Esophagus (tissue), 2 donors: Measurements from ENCODE around the gene CRACR2B. TPM values are rescaled to one million over a fixed set of nuclear protein-coding genes. Genes with fewer than 3 reads are reported as not detected.

Experiments
- H3K27ac ChIP-seq, 2 donors: one replicate each; pipeline ENCODE4 v1.5.1; 2013; ENCODE audit warnings: low read depth in 2 of 2, mild to moderate bottlenecking in 2 of 2, inconsistent platforms in 1 of 2, low read length in 1 of 2, moderate library complexity in 1 of 2
- H3K27me3 ChIP-seq, 2 donors: one replicate each; pipeline ENCODE4 v1.6.1; 2013; ENCODE audit warnings: low read length in 2 of 2, control low read depth in 1 of 2, mild to moderate bottlenecking in 1 of 2; ENCODE audit not compliant: insufficient read depth in 2 of 2, control insufficient read depth in 1 of 2
- H3K36me3 ChIP-seq, 2 donors: one replicate each; pipeline ENCODE4 v1.6.1; 2013; ENCODE audit warnings: low read length in 1 of 2; ENCODE audit not compliant: control insufficient read depth in 2 of 2, insufficient read depth in 2 of 2
- H3K4me1 ChIP-seq, 2 donors: one replicate each; pipeline ENCODE4 v1.6.1; 2013; ENCODE audit warnings: low read length in 1 of 2; ENCODE audit not compliant: control insufficient read depth in 2 of 2, insufficient read depth in 2 of 2
- H3K4me3 ChIP-seq, 2 donors: one replicate each; pipeline ENCODE4 v1.5.1; 2013; ENCODE audit warnings: low read length in 2 of 2, mild to moderate bottlenecking in 2 of 2, low read depth in 1 of 2, moderate library complexity in 1 of 2
- H3K9me3 ChIP-seq, 2 donors: one replicate each; pipeline ENCODE4 v1.6.1; 2013; ENCODE audit warnings: mild to moderate bottlenecking in 2 of 2, low read depth in 1 of 2, low read length in 1 of 2, moderate library complexity in 1 of 2; ENCODE audit not compliant: control insufficient read depth in 2 of 2, insufficient read depth in 1 of 2
- WGBS, 2 donors: extraction: QIAGEN DNeasy Blood & Tissue Kit; methylation state at CpG; one replicate each; pipeline ENCODE4 v1.1.7; 2013; 5-methylcytosine and 5-hydroxymethylcytosine counted together
- polyA plus RNA-seq, 2 donors: library from polyadenylated mRNA; stranded (reverse); fragments of 200-250 nt; gene quantifications; one replicate each; pipeline ENCODE4 v1.2.3, GENCODE V29; 2013
- donor health status: healthy with polysubstance abuse.
- donor health status: Bipolar disorder and iron deficiency.

Gene CRACR2B
- polyA plus RNA-seq, 2 donors: 3.2 to 5.3 TPM

GRCh38 chr11:825366-826226 lies 2.1 kb upstream of the CRACR2B start:
- peaks cover 4 to 27% of the 10 kb centered on the region in 2 donors for H3K36me3 ChIP-seq
- H3K4me1 ChIP-seq: peaks cover 28 to 50% of the 10 kb centered on the region in 2 donors
- H3K9me3 ChIP-seq: no peaks in the 10 kb centered on the region
- 50 to 67% methylated on average over 12 of the region's 12 CpGs for WGBS, 2 donors
- H3K27me3 ChIP-seq: peaks cover 0 to 4% of the 10 kb centered on the region in 2 donors
- H3K4me3 ChIP-seq: no peak overlapping the region
- no peak overlapping the region for H3K27ac ChIP-seq

- Histone ChIP-seq H3K36me3 (peaks cover 4 to 27% of the 10 kb centered on the region in 2 donors), H3K4me1 (peaks cover 23 to 48% of the 10 kb centered on the region in 2 donors), H3K27me3 (peaks cover 0 to 4% of the 10 kb centered on the region in 2 donors), H3K27ac (no peak overlapping the region), H3K4me3 (no peak overlapping the region), H3K9me3 (no peaks in the 10 kb centered on the region)
- 66 to 73% methylated on average over 9 of the region's 9 CpGs for WGBS, 2 donors
Measured at GRCh38 chr11:826227-826621, 1.5 kb upstream of the CRACR2B start.

GRCh38 chr11:826836-827145 lies 928 bp upstream of the CRACR2B start:
- Histone ChIP-seq H3K9me3 (no peaks in the 10 kb centered on the region), H3K4me3 (peak overlapping the region; percentile 42 to 45), H3K36me3 (peaks cover 4 to 27% of the 10 kb centered on the region in 2 donors), H3K27ac (peak overlapping the region; percentile 8 to 37), H3K4me1 (peaks cover 18 to 48% of the 10 kb centered on the region in 2 donors), H3K27me3 (peaks cover 0 to 4% of the 10 kb centered on the region in 2 donors)
- WGBS, 2 donors: 2% methylated on average over 22 of the region's 22 CpGs

DNA sequence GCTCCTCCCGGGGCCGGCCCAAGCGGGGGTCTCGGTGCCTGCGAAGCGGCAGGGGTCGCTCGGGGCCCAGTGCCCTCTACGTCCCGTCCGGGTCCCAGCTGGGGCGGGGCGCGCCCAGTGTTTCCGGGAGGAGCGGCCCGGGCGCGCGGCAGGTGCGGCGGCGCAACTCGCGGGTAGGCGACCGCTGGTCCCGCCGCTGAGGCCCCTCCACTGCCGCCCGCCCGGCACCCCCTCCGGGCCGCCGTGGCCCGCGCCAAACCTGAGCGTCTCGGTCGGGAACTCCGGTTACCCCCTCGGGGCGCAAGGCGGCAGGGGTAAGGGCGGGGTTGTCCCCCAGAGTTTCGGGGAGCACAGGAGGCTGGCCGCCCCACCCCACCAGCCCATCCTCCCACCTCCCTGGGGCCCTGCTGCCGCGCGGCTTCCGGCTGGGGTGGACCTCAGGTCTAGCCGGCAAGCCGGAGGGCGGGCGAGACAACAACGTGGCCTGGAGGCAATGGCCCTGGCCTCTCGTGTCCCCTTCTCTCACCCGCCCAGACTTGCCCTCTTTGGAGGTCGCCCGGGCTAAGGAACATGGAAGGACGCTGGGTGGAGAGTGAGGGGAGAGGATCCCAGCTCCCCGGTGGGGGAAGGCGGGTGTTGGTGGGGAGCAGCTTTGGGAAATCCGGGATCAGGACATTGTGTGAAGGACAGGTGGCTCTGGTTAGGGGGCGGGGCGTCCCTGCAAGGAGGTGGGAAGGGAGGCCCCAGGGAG lies 398 bp upstream of the CRACR2B start:
- Histone ChIP-seq H3K27ac (peak overlapping the region; percentile 8 to 37), H3K4me3 (peak overlapping the region; percentile 42 to 45), H3K36me3 (peaks cover 3 to 27% of the 10 kb centered on the region in 2 donors), H3K27me3 (peaks cover 0 to 4% of the 10 kb centered on the region in 2 donors), H3K9me3 (no peaks in the 10 kb centered on the region), H3K4me1 (peaks cover 21 to 51% of the 10 kb centered on the region in 2 donors)
- WGBS, 2 donors: 5 to 7% methylated on average over 35 to 66 of the region's 66 CpGs

DNA sequence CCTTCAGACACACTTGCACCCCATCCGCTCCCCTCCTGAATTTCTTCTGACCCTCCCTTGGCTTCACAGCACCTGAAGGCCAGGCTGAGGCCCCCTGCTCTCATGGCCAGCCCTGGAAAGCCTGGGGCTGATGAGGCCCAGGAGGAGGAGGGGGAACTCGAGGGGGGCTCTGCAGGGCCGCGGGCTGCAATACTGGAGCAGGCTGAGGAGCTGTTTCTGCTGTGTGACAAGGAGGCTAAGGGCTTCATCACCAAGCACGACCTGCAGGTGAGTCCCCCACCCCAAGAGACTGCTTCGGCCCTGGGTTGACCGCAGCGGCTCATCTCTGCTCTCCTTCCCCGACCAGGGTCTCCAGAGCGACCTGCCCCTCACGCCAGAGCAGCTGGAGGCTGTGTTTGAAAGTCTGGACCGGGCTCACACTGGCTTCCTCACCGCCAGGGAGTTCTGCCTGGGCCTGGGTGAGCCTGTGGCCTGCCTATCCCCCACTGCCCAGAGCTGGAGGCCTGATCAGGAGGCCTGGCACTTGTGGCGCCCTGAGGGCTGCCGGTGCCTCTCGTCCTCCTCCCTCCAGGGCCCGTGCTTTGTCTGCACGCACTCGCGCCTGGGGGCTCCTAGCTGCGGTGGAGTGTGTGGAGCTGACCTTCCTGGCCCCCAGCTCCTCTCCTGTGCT lies 922 bp downstream of the CRACR2B start:
- 65 to 67% methylated on average over 21 of the region's 21 CpGs for WGBS, 2 donors
- Histone ChIP-seq H3K36me3 (peaks cover 0 to 20% of the 10 kb centered on the region in 2 donors), H3K27me3 (peaks cover 0 to 4% of the 10 kb centered on the region in 2 donors), H3K27ac (peak overlapping the region in 1 of 2 donors; percentile 21), H3K4me3 (no peak overlapping the region), H3K9me3 (no peaks in the 10 kb centered on the region), H3K4me1 (peaks cover 21 to 53% of the 10 kb centered on the region in 2 donors)

- no peaks in the 10 kb centered on the region for H3K9me3 ChIP-seq
- peaks cover 0 to 4% of the 10 kb centered on the region in 2 donors for H3K27me3 ChIP-seq
- H3K36me3 ChIP-seq: peaks cover 0 to 13% of the 10 kb centered on the region in 2 donors
- no peak overlapping the region for H3K27ac ChIP-seq
- 13 to 14% methylated on average over 40 of the region's 40 CpGs for WGBS, 2 donors
- H3K4me3 ChIP-seq: peak overlapping the region; percentile 4 to 18
- H3K4me1 ChIP-seq: peaks cover 21 to 57% of the 10 kb centered on the region in 2 donors
Measured at GRCh38 chr11:829176-829846, 1.6 kb downstream of the CRACR2B start.

DNA sequence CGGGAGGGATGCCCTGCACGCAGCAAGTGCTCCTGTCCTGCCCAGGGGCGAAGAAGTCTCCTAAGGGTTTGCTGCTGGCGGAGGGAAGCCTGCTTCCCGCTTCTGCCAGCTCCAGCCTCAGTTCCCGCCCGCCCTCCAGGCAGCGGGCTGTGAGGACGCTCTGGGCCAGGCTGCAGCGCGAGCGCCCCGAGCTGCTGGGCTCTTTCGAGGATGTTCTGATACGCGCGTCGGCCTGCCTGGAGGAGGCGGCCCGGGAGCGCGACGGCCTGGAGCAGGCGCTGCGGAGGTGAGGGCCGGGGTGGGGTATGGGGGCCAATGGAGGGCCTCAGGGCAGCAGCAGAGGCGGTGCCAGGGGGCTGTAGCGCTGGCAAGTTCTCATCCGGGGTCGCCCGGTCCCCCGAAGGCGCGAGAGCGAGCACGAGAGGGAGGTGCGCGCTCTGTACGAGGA lies 2.2 kb downstream of the CRACR2B start:
- H3K27ac ChIP-seq: no peak overlapping the region
- peaks cover 0 to 8% of the 10 kb centered on the region in 2 donors for H3K36me3 ChIP-seq
- WGBS, 2 donors: 3 to 17% methylated on average over 35 to 39 of the region's 39 CpGs
- peak overlapping the region; percentile 18 to 27 for H3K4me3 ChIP-seq
- peaks cover 26 to 63% of the 10 kb centered on the region in 2 donors for H3K4me1 ChIP-seq
- peaks cover 0 to 4% of the 10 kb centered on the region in 2 donors for H3K27me3 ChIP-seq
- no peaks in the 10 kb centered on the region for H3K9me3 ChIP-seq

GRCh38 chr11:830295-831117 lies 2.8 kb downstream of the CRACR2B start:
- Histone ChIP-seq H3K4me3 (peak overlapping the region; percentile 18 to 27), H3K27me3 (peaks cover 0 to 4% of the 10 kb centered on the region in 2 donors), H3K4me1 (peaks cover 26 to 63% of the 10 kb centered on the region in 2 donors), H3K27ac (no peak overlapping the region), H3K36me3 (peaks cover 0 to 2% of the 10 kb centered on the region in 2 donors), H3K9me3 (no peaks in the 10 kb centered on the region)
- WGBS, 2 donors: 5 to 20% methylated on average over 61 to 78 of the region's 78 CpGs
